Esophagus (tissue), 2 donors: ENCODE measurements around the gene CCL23. TPM values are rescaled to one million over a fixed set of nuclear protein-coding genes. Genes with fewer than 3 reads are reported as not detected.

ENCODE experiments used
- H3K27ac ChIP-seq, 2 donors: one replicate each; pipeline ENCODE4 v1.5.1; 2013; ENCODE audit warnings: low read depth in 2 of 2, mild to moderate bottlenecking in 2 of 2, inconsistent platforms in 1 of 2, low read length in 1 of 2, moderate library complexity in 1 of 2
- H3K27me3 ChIP-seq, 2 donors: one replicate each; pipeline ENCODE4 v1.6.1; 2013; ENCODE audit warnings: low read length in 2 of 2, control low read depth in 1 of 2, mild to moderate bottlenecking in 1 of 2; ENCODE audit not compliant: insufficient read depth in 2 of 2, control insufficient read depth in 1 of 2
- H3K36me3 ChIP-seq, 2 donors: one replicate each; pipeline ENCODE4 v1.6.1; 2013; ENCODE audit warnings: low read length in 1 of 2; ENCODE audit not compliant: control insufficient read depth in 2 of 2, insufficient read depth in 2 of 2
- H3K4me1 ChIP-seq, 2 donors: one replicate each; pipeline ENCODE4 v1.6.1; 2013; ENCODE audit warnings: low read length in 1 of 2; ENCODE audit not compliant: control insufficient read depth in 2 of 2, insufficient read depth in 2 of 2
- H3K4me3 ChIP-seq, 2 donors: one replicate each; pipeline ENCODE4 v1.5.1; 2013; ENCODE audit warnings: low read length in 2 of 2, mild to moderate bottlenecking in 2 of 2, low read depth in 1 of 2, moderate library complexity in 1 of 2
- H3K9me3 ChIP-seq, 2 donors: one replicate each; pipeline ENCODE4 v1.6.1; 2013; ENCODE audit warnings: mild to moderate bottlenecking in 2 of 2, low read depth in 1 of 2, low read length in 1 of 2, moderate library complexity in 1 of 2; ENCODE audit not compliant: control insufficient read depth in 2 of 2, insufficient read depth in 1 of 2
- WGBS, 2 donors: extraction: QIAGEN DNeasy Blood & Tissue Kit; methylation state at CpG; one replicate each; pipeline ENCODE4 v1.1.7; 2013; 5-methylcytosine and 5-hydroxymethylcytosine counted together
- polyA plus RNA-seq, 2 donors: library from polyadenylated mRNA; stranded (reverse); fragments of 200-250 nt; gene quantifications; one replicate each; pipeline ENCODE4 v1.2.3, GENCODE V29; 2013
- donor health status: healthy with polysubstance abuse.
- donor health status: Bipolar disorder and iron deficiency.

CCL23 gene
- polyA plus RNA-seq, 2 donors, result 1.3 to 3.6 TPM

DNA sequence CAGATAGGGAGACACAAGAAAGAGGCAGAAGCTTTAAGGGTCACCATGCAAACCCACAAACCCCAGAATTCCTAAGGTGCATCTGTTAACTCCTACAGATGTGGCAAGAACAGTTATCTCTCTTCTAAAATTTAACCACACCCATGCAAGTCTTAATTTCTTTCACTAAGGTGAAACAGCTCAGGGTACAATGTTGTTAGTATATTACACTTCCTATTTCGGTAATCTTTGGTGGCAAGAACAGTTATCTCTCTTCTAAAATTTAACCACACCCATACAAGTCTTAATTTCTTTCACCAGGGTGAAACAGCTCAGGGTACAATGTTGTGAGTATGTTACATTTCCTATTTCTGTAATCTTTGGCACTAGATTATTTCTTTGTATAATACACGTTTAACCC is 6.6 kb downstream of the CCL23 start:
- Histone ChIP-seq H3K4me1 (no peaks in the 10 kb centered on the region), H3K9me3 (peaks cover 0 to 6% of the 10 kb centered on the region in 2 donors), H3K36me3 (no peaks in the 10 kb centered on the region), H3K27me3 (no peaks in the 10 kb centered on the region), H3K4me3 (no peak overlapping the region), H3K27ac (no peak overlapping the region)
- 68 to 84% methylated on average over 2 of the region's 2 CpGs for WGBS, 2 donors

DNA sequence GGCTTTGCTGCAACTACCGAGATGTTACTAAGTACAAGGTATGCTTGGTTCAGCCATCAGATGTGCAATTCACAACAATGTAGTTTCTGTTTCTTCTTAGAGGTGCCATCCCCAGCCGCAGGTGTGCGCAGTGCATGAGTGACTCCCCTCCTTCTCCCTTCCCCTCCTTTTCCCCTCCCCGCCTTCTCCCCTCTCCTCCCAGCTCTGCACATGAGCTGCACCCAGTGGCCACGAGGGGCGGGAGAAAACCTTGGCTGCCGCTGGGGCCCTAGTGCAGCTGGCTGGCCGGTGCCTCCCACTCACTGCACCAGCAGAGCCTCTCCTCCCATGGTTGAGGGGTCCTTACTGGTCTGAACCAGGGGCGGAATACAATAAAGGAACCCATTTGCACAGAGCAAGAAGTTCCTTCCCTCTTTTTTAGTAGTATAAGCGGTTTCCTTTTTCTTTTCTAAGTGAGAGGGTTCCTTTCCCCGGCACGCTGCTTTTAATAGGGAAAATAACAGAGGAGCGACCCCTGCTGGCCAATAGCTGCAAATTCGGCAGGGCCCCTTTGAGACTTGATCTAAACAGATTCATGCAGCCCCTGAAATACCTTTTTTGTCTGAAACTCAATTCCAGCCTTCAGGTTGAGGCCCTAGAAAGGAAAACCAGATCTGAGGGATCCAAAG is 8.6 kb downstream of the CCL23 start:
- Histone ChIP-seq H3K27ac (no peak overlapping the region), H3K4me1 (no peaks in the 10 kb centered on the region), H3K36me3 (no peaks in the 10 kb centered on the region), H3K27me3 (no peaks in the 10 kb centered on the region), H3K4me3 (no peak overlapping the region), H3K9me3 (peaks cover 0 to 5% of the 10 kb centered on the region in 2 donors)
- WGBS, 2 donors, result 84 to 87% methylated on average over 14 of the region's 14 CpGs

GRCh38 chr17:36004594-36005108 is 13.1 kb downstream of the CCL23 start:
- no peaks in the 10 kb centered on the region for H3K27me3 ChIP-seq
- no peak overlapping the region for H3K27ac ChIP-seq
- no peaks in the 10 kb centered on the region for H3K4me1 ChIP-seq
- no peak overlapping the region for H3K4me3 ChIP-seq
- no peaks in the 10 kb centered on the region for H3K36me3 ChIP-seq
- 35 to 37% methylated on average over 4 of the region's 4 CpGs for WGBS, 2 donors
- H3K9me3 ChIP-seq, result peaks cover 0 to 2% of the 10 kb centered on the region in 2 donors

- H3K27ac ChIP-seq, result no peak overlapping the region
- H3K36me3 ChIP-seq, result no peaks in the 10 kb centered on the region
- no peak overlapping the region for H3K4me3 ChIP-seq
- no peaks in the 10 kb centered on the region for H3K27me3 ChIP-seq
- 81 to 87% methylated on average over 7 of the region's 7 CpGs for WGBS, 2 donors
- H3K4me1 ChIP-seq, result no peaks in the 10 kb centered on the region
- no peaks in the 10 kb centered on the region for H3K9me3 ChIP-seq
Measured at GRCh38 chr17:36002631-36003030, 15.1 kb downstream of the CCL23 start.

DNA sequence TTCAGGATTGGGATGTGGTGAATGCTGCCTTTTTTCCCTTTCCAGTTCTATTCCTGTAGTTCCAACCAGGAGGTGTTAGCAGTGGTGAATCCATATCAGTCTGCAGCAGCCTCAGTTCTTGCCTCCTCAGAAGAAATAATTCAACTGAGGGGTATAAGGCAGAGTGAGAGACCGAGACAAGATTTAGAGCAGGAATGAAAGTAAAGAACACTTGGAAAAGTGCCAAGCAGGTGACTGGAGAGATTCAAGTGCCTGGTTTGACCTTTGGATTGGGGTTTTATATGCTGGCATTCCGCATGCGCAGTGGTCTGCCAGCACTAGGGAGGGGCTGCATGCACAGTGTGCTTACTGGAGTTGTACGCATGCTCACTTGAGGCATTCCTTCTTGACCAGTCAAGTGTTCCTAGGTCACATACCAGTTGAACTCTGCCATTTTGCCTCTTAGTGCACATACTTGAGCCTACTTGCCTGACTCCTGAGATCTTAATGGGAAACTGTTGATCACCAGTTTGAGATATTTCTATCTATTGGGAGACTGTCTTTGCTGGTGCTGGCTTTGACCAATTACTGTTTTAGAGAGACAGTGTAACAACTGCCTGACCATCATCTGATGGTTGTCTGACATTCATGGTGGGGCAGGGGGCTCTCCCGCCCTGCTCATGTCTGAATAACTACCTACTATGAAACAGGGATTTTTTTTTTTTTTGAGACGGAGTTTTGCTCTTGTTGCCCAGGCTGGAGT is 15.7 kb downstream of the CCL23 start:
- WGBS, 2 donors, result 74 to 83% methylated on average over 6 of the region's 6 CpGs
- no peaks in the 10 kb centered on the region for H3K36me3 ChIP-seq

GRCh38 chr17:36001110-36001771 is 16.5 kb downstream of the CCL23 start, which contains the start of gene CCL15:
Gene CCL15 (minus strand): TSS chr17:36001553. CDS start chr17:36001492, 61 bp downstream.
- Histone ChIP-seq H3K27me3 (no peaks in the 10 kb centered on the region), H3K4me1 (no peaks in the 10 kb centered on the region), H3K4me3 (no peak within 1 kb of the TSS), H3K27ac (no peak within 1 kb of the TSS), H3K9me3 (no peaks in the 10 kb centered on the region), H3K36me3 (no peaks in the 10 kb centered on the region)
- 68 to 72% methylated on average over 6 of the region's 6 CpGs for WGBS, 2 donors

More for the DNA sequence above, 15.7 kb downstream of the CCL23 start:
- H3K27ac ChIP-seq, result no peak overlapping the region
- H3K9me3 ChIP-seq, result no peaks in the 10 kb centered on the region
- H3K27me3 ChIP-seq, result no peaks in the 10 kb centered on the region
- H3K4me3 ChIP-seq, result no peak overlapping the region
- H3K4me1 ChIP-seq, result no peaks in the 10 kb centered on the region

DNA sequence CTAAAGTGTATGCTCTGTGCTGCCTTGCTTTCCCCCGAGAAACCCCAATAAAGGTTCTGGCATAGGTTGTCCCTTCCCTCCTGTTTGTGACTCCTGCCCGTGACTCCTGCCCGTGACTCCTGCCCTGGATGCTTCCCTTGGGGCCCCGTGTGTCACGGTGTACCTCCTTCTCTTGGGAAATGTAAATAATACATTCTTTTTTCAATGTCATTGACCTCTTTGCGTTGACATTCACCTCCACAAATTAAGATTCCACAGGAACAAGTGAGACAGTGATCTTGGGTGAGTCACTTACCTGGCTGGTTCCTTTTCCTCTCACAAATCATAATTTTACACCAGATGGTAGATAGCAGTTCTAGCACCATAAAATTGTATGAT is 17.1 kb downstream of the CCL23 start:
- no peaks in the 10 kb centered on the region for H3K36me3 ChIP-seq
- no peak overlapping the region for H3K4me3 ChIP-seq
- WGBS, 2 donors, result 53 to 55% methylated on average over 6 of the region's 6 CpGs
- no peaks in the 10 kb centered on the region for H3K4me1 ChIP-seq
- H3K9me3 ChIP-seq, result no peaks in the 10 kb centered on the region
- H3K27ac ChIP-seq, result no peak overlapping the region
- no peaks in the 10 kb centered on the region for H3K27me3 ChIP-seq

- H3K36me3 ChIP-seq, result no peaks in the 10 kb centered on the region
- H3K27me3 ChIP-seq, result no peaks in the 10 kb centered on the region
- H3K9me3 ChIP-seq, result no peaks in the 10 kb centered on the region
- no peak overlapping the region for H3K27ac ChIP-seq
- no peak overlapping the region for H3K4me3 ChIP-seq
- no peaks in the 10 kb centered on the region for H3K4me1 ChIP-seq
- WGBS, 2 donors, result 56 to 74% methylated on average over 1 of the region's 1 CpG
Measured at GRCh38 chr17:35998756-35999155, 19.0 kb downstream of the CCL23 start.

GRCh38 chr17:35998018-35998545 is 19.7 kb downstream of the CCL23 start:
- H3K4me1 ChIP-seq, result no peaks in the 10 kb centered on the region
- no peaks in the 10 kb centered on the region for H3K36me3 ChIP-seq
- H3K9me3 ChIP-seq, result no peaks in the 10 kb centered on the region
- H3K4me3 ChIP-seq, result no peak overlapping the region
- H3K27me3 ChIP-seq, result no peaks in the 10 kb centered on the region
- no peak overlapping the region for H3K27ac ChIP-seq
- 74 to 76% methylated on average over 11 of the region's 11 CpGs for WGBS, 2 donors
